Dermis blood vessel endothelial cell (primary cell): Measurements from ENCODE around the gene MGMT. TPM values are rescaled to one million over a fixed set of nuclear protein-coding genes. Genes with fewer than 3 reads are reported as not detected.

Experiments
- DNase-seq: peaks from one replicate; pipeline ENCODE4 v3.0.0; 2010
- total RNA-seq: library from RNA; depleted of rRNA; stranded (reverse); fragments of >200 nt; gene quantifications from 2 replicates; pipeline ENCODE4 v1.2.3, GENCODE V29; 2014

MGMT gene
- total RNA-seq, 1 donor from 2014 or later = 39.7 TPM

GRCh38 chr10:129779126-129780111, 312.4 kb downstream of the MGMT start:
- no peak for DNase-seq

GRCh38 chr10:129780198-129780597, 313.2 kb downstream of the MGMT start:
- DNase-seq = no peak

- DNase-seq = no peak
Observed at GRCh38 chr10:129780901-129781795, 314.1 kb downstream of the MGMT start.

GRCh38 chr10:129784291-129784690, 317.2 kb downstream of the MGMT start:
- DNase-seq = no peak

- no peak for DNase-seq
Observed at GRCh38 chr10:129784891-129785290, 317.9 kb downstream of the MGMT start.

GRCh38 chr10:129785536-129785981, 318.5 kb downstream of the MGMT start:
- no peak for DNase-seq

- DNase-seq = no peak
Observed at GRCh38 chr10:129786216-129786615, 319.2 kb downstream of the MGMT start.

GRCh38 chr10:129787557-129787956, 320.5 kb downstream of the MGMT start:
- DNase-seq = no peak

GRCh38 chr10:129788215-129788614, 321.2 kb downstream of the MGMT start:
- no peak for DNase-seq

GRCh38 chr10:129790715-129791446, 323.8 kb downstream of the MGMT start:
- no peak for DNase-seq

GRCh38 chr10:129792141-129792540, 325.1 kb downstream of the MGMT start:
- DNase-seq = no peak

GRCh38 chr10:129792864-129793263, 325.8 kb downstream of the MGMT start:
- DNase-seq = no peak

GRCh38 chr10:129793479-129793878, 326.4 kb downstream of the MGMT start:
- no peak for DNase-seq

GRCh38 chr10:129793996-129794395, 327.0 kb downstream of the MGMT start:
- no peak for DNase-seq

GRCh38 chr10:129796710-129797420, 329.8 kb downstream of the MGMT start:
- DNase-seq = no peak

GRCh38 chr10:129799942-129800341, 332.9 kb downstream of the MGMT start:
- DNase-seq = no peak

GRCh38 chr10:129800796-129801340, 333.8 kb downstream of the MGMT start:
- no peak for DNase-seq

GRCh38 chr10:129807211-129807610, 340.2 kb downstream of the MGMT start:
- DNase-seq = no peak

GRCh38 chr10:129808092-129808983, 341.3 kb downstream of the MGMT start:
- no peak for DNase-seq

- DNase-seq = no peak
Observed at GRCh38 chr10:129809431-129809830, 342.4 kb downstream of the MGMT start.
